ENCODE results near the gene CD46.

- TF ChIP-seq CTCF (conservative IDR thresholded peaks at IDR 0.05; ENCODE audit: low read depth, low read length): no peak
- no peak for TF ChIP-seq EZH2phosphoT487 (IDR thresholded peaks at IDR 0.05; ENCODE audit: borderline replicate concordance, low read length)
- TF ChIP-seq EZH2 (IDR thresholded peaks at IDR 0.05; ENCODE audit: low read length, unreplicated experiment): no peak
Observed at GRCh38 chr1:207813946-207814345, 62.1 kb downstream of the CD46 start.

All from PC-3 (cell line).